Measurements from ENCODE around the gene PRKCA.
"Not testable (repeated sequence)": the region's sequence is repeated elsewhere in the genome, so short reads cannot be mapped to it uniquely, and the experiment has no call there.

The PRKCA gene

GRCh38 chr17:66469890-66470289, 167.5 kb downstream of the PRKCA start:
- DNase-seq, result no peak

DNA sequence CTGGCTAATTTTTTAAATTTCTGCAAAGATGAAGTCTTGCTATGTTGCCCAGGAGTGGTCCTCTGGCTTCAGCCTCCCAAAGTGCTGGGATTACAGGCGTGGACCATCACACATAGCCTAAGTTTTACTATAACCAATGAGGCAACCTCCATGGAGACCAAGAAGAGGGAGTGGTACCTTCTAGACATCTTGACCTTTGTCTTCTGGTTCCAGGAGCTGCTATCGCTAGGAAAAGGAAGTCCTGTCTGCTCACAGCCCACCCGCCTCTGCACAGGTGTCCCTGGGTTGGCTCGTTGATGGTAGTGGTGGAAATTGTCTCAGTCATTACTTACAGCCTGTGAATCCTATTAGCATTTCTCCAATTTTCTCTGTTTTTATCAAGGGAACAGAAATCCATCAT, 169.7 kb downstream of the PRKCA start:
- no peak for DNase-seq

DNA sequence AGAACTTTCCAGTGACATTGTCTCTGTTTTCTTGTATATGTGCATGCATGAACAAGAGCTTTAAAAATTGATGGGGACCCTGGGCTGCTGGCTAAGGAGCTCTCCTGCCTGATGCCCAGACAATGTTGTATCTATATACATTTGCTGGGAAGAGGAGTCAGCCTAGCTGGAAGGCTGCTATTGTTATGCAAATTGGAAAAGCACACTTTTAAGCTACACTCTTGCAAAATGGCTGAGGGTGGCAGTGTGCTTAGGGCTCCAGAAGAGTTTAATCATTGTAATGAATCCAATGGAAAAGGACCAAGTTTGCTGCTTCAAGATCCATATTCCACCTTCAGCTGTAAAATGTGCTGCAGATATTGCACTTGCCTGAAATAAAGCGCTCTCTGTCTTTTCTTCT, 171.8 kb downstream of the PRKCA start:
- no peak for DNase-seq

DNA sequence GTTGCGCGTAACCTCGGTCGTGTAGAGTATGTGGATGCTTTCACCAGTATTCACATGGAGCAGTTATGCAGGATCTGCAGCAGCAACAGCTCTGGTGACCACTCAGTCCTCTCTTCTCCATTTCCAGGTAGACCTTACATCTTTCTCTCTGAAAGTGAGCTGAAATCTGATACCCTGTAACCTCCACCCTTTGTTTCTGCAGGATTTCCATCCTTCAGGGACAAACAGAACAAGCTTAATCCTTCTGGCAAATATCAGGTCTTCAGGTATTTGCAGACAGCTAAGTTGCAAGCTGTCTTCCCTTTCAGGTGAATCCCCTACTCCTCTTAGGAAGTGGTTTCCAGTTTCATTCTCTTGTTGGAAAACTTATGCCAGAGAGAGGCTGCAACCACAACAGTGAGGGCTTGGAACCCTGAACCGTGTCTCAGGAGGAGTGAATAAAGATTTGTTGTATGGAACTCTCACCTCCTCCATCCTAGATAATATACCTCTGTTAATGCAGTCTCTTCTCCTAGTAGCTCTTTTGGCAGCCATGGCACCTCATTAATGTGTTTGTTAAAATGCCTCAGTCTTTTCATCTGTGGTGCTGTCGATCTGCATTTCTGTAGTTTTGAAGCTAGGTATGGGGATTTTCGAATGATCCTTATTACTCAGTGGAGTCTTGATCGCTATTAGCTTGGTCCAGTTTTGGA, 172.5 kb downstream of the PRKCA start:
- no peak for DNase-seq

DNA sequence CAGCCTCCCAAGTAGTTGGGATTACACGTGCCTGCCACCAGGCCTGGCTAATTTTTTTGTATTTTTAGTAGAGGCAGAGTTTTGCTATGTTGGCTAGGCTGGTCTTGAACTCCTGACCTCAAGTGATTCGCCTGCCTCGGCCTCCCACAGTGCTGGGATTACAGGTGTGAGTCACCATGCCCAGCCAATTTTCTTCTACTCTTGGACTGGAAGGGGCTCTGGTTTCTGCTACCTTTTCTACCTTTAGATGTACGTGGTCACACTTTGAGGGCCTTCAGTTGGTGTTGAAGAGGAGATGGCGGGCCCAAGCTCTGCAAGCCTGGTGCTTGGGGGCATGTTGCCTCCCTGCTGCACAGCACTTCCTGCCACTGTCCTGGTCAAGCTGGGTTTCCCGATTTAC, 173.6 kb downstream of the PRKCA start:
- DNase-seq, result no peak

DNA sequence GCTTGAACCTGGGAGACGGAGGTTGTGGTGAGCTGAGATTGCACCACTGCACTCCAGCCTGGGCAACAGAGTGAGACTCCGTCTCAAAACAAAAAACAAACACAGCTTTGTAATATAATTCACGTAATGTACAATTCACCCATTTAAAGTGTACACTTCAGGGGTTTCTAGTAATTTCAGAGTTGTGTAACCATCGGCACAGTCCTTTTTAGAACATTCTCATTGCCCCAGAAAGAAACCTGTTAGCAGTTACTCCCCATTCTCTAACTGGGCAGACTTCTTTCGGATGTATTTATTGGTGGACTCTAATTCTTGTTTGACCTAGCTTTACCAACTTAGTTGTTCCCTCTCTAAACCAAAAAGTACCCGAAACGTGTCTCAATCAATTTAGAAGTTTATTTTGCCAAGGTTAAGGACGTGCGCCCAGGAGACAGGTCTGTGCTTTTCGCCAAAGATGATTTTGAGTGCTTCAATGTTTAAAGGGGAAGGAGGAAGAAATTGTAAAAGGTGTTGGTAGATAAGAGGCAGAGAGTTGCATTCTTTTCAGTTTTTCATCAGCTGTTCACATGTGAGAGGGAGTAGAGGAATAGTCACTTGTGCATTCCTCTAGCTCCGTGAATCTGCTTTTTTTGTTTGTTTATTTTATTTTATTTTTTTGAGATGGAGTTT, 175.3 kb downstream of the PRKCA start:
- DNase-seq, result no peak

- DNase-seq, result not testable (repeated sequence)
Measured at GRCh38 chr17:66479230-66479889, 176.9 kb downstream of the PRKCA start.

DNA sequence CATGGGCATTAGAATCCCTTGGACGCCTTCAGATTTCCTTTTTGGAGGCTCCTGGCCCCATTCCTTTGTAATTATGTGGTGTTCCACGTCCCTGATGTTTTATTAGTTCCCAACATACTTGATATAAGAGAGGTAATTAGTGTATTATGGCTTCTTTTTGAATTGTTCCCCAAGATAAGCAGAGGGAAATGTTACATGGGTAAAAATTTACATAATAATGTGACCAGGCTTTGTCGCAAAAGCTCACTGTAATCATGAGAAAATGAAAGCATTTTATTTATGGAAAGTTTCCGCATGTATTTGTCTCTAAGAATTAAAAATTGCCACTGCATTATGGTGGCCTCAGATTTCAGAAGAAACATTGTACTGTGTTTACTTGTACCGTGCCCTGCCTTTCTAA, 177.8 kb downstream of the PRKCA start:
- DNase-seq, result no peak

DNA sequence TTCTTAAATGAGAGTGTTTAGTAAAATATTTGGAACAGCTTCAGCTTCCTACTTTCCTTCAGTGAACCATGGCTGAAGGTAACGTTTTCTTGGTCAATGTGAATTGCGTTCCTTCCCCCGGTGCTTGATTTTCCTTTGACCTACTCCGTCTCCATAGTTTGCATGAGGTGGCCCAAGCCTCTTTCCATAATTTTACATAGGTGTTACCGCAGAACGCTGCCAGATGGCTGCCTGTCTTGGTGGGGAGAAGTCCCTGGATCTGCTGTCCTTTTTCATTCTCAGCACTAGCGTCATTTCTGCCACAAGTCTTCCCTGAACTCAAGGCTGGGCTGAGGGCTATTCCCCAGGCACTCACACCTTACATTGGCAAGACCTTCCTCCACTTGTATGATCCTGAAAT, 178.4 kb downstream of the PRKCA start:
- no peak for DNase-seq

GRCh38 chr17:66481271-66481670, 178.9 kb downstream of the PRKCA start:
- DNase-seq, result no peak

DNA sequence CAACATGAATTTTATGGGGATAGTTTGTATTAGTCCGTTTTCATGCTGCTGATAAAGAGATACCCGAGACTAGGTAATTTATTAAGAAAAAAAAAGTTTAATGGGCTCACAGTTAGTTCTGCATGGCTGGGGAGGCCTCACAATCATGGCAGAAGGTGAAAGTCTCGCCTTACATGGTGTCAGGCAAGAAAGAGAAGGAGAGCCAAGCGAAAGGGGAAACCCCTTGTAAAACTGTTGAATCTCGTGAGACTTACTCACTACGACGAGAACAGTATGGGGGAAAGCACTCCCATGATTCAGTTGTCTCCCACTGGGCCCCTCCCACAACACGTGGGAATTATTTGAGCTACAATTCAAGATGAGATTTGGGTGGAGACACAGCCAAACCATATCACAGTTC, 181.5 kb downstream of the PRKCA start:
- no peak for DNase-seq

DNA sequence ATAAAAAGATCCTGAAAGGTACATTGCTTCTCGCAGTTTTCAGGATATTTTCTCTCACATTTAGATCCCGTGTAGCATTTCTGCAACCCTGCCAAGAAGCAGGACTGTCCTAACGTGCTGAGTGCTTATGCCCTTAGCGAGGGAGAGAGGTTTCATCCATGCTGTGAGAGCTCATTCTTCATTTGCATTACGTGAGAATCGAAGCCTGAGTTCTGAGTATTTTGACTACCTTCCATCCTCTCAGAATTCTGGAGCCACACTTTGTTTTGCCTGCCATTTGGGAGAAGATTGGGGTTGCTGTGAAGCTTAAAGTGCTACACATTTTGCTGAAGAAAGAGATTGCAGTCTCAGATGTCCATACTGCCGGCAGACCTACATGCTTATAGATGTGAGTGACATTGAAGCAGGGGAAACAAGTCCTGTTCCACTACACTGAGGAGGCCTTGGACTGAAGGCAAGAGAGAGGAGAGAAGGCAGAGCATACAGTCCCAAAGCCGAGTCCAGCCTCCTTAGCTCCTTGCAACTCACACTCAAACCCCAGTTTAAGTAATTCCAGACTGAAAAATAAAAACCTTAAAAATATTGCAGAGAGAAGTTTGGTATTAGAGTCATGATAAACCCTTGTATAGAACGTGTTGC, 183.0 kb downstream of the PRKCA start:
- DNase-seq, result no peak

GRCh38 chr17:66487121-66487520, 184.7 kb downstream of the PRKCA start:
- no peak for DNase-seq

DNA sequence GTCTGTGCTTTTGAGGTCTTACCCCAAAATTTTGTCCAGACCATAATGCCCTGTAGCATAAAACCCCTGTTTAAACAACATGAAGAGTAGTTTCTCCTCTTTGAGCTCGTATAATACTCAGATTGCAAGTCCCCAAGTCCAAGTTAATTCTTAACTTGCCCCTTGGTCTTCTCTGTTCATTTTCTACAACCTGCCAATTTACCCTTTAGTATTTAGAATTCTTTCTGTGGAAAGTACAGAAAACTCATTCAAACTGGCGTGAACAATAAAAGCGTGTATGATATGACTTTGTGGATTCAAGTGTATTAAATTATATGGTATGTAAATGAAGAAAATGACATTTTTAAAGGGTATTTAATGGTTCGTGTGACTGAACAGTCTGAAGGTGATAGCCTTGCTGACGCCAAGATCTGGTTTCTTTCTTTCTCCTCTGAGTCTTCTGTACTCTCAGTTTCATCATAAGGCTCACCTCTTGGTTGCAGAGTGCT, 185.6 kb downstream of the PRKCA start:
- no peak for DNase-seq

DNA sequence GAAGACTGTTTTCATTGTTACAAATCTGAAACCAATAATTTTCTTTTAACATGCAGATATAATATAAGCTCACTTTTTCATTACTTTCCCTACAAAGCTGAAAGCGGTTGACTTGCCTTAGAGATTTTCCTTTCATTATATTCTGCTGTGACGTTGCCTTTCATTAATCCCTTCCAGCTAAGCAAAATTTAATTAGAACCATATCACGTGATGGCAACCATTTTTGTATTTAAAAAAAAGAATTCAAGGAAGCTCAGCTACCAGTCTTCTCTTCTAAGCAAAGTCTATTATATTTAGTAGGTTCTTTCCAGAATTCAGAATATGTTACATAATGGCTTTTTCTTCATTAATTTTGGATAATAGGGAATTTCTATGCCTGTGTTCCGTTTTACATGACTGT, 186.5 kb downstream of the PRKCA start:
- no peak for DNase-seq

DNA sequence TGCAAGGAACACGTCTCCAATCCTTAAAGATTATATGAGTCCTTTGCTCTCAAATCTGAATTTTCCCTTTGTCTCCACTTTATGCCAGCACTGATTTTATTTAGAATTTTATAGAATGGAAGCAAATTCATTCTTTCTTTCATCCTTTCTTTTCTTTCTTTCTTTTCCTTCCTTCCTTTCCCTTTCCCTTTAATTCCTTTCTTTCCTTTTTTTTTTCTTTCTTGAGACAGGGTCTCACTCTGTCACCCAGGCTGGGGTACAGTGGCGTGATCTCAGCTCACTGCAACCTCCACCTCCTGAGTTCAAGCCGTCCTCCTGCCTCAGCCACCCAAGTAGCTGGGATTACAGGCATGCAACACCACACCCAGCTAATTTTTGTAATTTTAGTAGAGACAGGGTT, 187.2 kb downstream of the PRKCA start:
- DNase-seq, result not testable (repeated sequence)

DNA sequence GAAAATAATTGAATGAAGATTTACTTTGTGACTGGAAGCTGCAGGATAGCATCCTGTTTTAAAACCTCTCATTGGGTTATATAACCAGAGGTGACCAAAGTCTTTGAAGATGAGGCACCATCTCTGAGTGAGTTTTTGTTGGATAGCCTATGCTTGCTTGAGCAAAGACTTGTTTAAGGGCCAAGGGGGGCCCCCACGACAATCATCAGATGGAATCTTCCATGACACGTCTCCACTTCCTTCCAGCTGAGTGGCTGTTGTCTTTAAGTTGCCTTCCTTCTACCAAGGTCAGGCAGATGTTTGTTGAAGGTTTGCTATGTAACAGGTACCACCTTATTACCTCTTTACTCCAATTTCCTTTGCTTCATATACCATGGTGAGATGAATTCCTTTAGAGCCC, 188.8 kb downstream of the PRKCA start:
- DNase-seq, result no peak

GRCh38 chr17:66491665-66492064, 189.3 kb downstream of the PRKCA start:
- DNase-seq, result no peak

- DNase-seq, result no peak
Measured at GRCh38 chr17:66492080-66492479, 189.7 kb downstream of the PRKCA start.

DNA sequence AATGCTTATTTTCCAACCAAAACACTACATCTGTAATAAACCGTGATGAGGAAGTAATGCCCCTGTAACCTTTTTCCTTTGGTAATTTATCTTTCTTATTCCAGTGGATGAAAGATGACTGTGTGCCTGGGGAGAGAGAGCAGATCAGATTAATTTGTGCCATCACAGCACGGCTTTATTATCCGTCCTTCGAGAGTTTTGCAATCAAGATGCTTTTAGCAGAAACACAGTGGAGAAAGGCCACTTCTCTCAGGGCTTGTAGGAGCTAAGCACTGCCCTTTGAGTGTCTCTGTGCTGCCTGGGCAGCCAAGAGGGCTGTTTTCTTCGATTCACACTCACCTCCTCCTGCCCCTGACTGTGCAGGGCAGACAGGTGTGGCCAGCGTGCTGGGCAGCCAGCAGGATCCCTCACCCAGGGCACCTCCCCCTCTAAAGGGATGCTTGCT, 190.2 kb downstream of the PRKCA start:
- no peak for DNase-seq

DNA sequence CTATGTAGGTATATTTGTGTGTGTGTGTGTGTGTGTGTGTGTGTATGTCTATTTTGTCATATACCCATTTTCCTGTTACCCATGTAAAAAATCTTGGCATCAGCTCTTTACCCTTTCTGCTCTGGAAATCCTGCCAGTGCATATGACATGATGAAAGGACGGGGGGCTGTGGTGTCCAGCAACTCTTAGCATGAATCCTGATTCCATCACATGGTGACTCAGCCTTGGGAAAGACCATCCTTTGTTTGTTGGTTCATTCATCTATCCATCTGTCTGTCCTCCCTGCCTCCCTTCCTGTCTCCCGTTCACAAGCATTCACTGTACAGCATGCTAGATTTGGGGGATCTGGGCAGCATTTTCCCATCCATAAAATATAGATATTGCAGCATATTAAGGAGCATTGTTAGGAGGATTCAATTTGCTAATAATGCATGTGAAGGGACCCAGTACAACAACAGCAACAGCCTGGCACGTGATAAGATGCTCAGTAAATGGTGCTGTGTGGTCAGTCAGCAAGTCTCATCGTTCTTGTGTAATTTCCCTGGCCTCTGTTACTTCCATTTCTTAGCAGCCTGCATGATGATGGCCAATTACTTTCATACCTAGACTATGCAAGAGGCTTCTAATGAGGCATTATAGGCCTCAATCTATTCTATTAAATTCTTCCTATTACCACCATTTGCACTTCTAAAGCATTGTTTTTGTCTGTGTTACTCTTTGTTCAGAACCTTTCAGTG, 191.0 kb downstream of the PRKCA start:
- DNase-seq, result no peak

- no peak for DNase-seq
Measured at GRCh38 chr17:66494023-66494803, 191.8 kb downstream of the PRKCA start.
